Measurements from ENCODE around the gene SRGAP1. TPM values are rescaled to one million over a fixed set of nuclear protein-coding genes. Genes with fewer than 3 reads are reported as not detected.

Gene SRGAP1
- total RNA-seq, 2 donors from 2014 or later, result 0.19 to 1.0 TPM

- Mint-ChIP-seq H3K27ac (no peak overlapping the region), H3K36me3 (no peaks in the 10 kb centered on the region), H3K4me1 (ENCODE audit: low read depth in 2 of 2) (no peaks in the 10 kb centered on the region), H3K9me3 (no peaks in the 10 kb centered on the region), H3K27me3 (peaks cover 2 to 8% of the 10 kb centered on the region in 2 donors), H3K4me3 (no peak overlapping the region)
- DNase-seq (ENCODE audit: low spot score) (no peak), ATAC-seq (no peak)
Measured at GRCh38 chr12:64042911-64043310, 198.4 kb downstream of the SRGAP1 start.

GRCh38 chr12:64044191-64044590, 199.7 kb downstream of the SRGAP1 start:
- H3K4me3 Mint-ChIP-seq, result no peak overlapping the region
- H3K27ac Mint-ChIP-seq, result no peak overlapping the region
- no peaks in the 10 kb centered on the region for H3K9me3 Mint-ChIP-seq
- H3K27me3 Mint-ChIP-seq, result peaks cover 2 to 8% of the 10 kb centered on the region in 2 donors
- no peak for ATAC-seq
- H3K36me3 Mint-ChIP-seq, result no peaks in the 10 kb centered on the region
- DNase-seq (ENCODE audit: low spot score), result no peak
- no peaks in the 10 kb centered on the region for H3K4me1 Mint-ChIP-seq (ENCODE audit: low read depth in 2 of 2)

- DNase-seq (ENCODE audit: low spot score) (no peak), ATAC-seq (no peak)
- H3K4me1 Mint-ChIP-seq (ENCODE audit: low read depth in 2 of 2), result no peaks in the 10 kb centered on the region
- no peak overlapping the region for H3K27ac Mint-ChIP-seq
- peaks cover 5% of the 10 kb centered on the region for H3K9me3 Mint-ChIP-seq
- no peak overlapping the region for H3K4me3 Mint-ChIP-seq
- peaks cover 0 to 18% of the 10 kb centered on the region in 2 donors for H3K27me3 Mint-ChIP-seq
- H3K36me3 Mint-ChIP-seq, result no peaks in the 10 kb centered on the region
Measured at GRCh38 chr12:64051057-64051456, 206.6 kb downstream of the SRGAP1 start.

- H3K27ac Mint-ChIP-seq, result no peak overlapping the region
- ATAC-seq, result no peak
- H3K4me1 Mint-ChIP-seq (ENCODE audit: low read depth in 2 of 2), result no peaks in the 10 kb centered on the region
- H3K9me3 Mint-ChIP-seq, result peaks cover 6% of the 10 kb centered on the region
- DNase-seq (ENCODE audit: low spot score), result no peak
- no peaks in the 10 kb centered on the region for H3K36me3 Mint-ChIP-seq
- no peak overlapping the region for H3K4me3 Mint-ChIP-seq
- peaks cover 0 to 13% of the 10 kb centered on the region in 2 donors for H3K27me3 Mint-ChIP-seq
Measured at GRCh38 chr12:64053117-64053516, 208.6 kb downstream of the SRGAP1 start.

GRCh38 chr12:64054079-64054520, 209.6 kb downstream of the SRGAP1 start:
- H3K9me3 Mint-ChIP-seq, result peaks cover 6% of the 10 kb centered on the region
- H3K4me3 Mint-ChIP-seq, result no peak overlapping the region
- no peak for DNase-seq (ENCODE audit: low spot score)
- H3K4me1 Mint-ChIP-seq (ENCODE audit: low read depth in 2 of 2), result no peaks in the 10 kb centered on the region
- no peaks in the 10 kb centered on the region for H3K36me3 Mint-ChIP-seq
- no peak for ATAC-seq
- H3K27me3 Mint-ChIP-seq, result peaks cover 0 to 13% of the 10 kb centered on the region in 2 donors
- H3K27ac Mint-ChIP-seq, result no peak overlapping the region

- ATAC-seq, result no peak
- H3K36me3 Mint-ChIP-seq, result no peaks in the 10 kb centered on the region
Measured at GRCh38 chr12:64056741-64057140, 212.2 kb downstream of the SRGAP1 start.

GRCh38 chr12:64057706-64058105, 213.2 kb downstream of the SRGAP1 start:
- ATAC-seq, result no peak
- no peak for DNase-seq (ENCODE audit: low spot score)
- Mint-ChIP-seq H3K27ac (no peak overlapping the region), H3K9me3 (peaks cover 6% of the 10 kb centered on the region), H3K4me3 (no peak overlapping the region), H3K4me1 (ENCODE audit: low read depth in 2 of 2) (no peaks in the 10 kb centered on the region), H3K27me3 (peaks cover 0 to under 1% of the 10 kb centered on the region in 2 donors), H3K36me3 (no peaks in the 10 kb centered on the region)

More at GRCh38 chr12:64056741-64057140, 212.2 kb downstream of the SRGAP1 start:
- Mint-ChIP-seq H3K4me1 (ENCODE audit: low read depth in 2 of 2) (no peaks in the 10 kb centered on the region), H3K4me3 (no peak overlapping the region), H3K27ac (no peak overlapping the region), H3K9me3 (peaks cover 6% of the 10 kb centered on the region), H3K27me3 (no peaks in the 10 kb centered on the region)
- no peak for DNase-seq (ENCODE audit: low spot score)

DNA sequence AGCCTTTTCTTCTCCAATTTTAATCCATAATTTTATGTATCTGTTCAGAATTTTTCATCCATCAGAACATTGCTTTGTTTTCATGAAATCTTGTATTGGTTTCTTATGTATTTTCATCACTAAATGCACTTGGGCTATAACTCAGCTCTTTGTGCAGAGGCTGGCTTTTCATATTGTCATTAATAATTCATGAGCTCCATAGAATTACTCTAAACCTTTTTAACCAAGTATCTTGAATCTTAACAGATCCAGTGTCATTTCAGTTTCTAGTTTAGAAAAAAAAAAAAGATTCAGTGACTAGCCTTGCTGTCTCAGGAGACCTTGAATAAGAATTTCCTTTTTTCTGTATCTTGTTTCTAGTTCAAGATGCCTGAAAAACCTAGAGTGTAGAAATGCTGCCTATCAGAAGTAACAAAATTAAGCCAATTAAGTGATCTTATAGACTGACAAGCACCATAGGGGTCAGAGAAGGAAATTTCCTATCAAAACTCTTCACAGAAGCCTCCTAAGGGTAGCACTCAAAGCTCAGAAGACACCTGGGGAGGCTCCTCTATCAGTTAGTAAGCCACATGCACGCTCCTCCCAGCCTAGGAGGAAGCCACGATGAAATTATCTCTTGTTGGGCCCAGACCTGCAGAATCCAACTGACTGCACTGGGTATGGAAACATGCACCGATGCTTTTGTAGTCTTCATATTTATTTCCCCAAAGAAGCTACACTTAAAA, 214.2 kb downstream of the SRGAP1 start:
- Mint-ChIP-seq H3K27me3 (peaks cover 2 to 5% of the 10 kb centered on the region in 2 donors), H3K36me3 (no peaks in the 10 kb centered on the region), H3K27ac (no peak overlapping the region), H3K9me3 (peaks cover 8% of the 10 kb centered on the region), H3K4me3 (no peak overlapping the region), H3K4me1 (ENCODE audit: low read depth in 2 of 2) (no peaks in the 10 kb centered on the region)
- ATAC-seq (no peak), DNase-seq (ENCODE audit: low spot score) (no peak)

GRCh38 chr12:64059685-64060084, 215.2 kb downstream of the SRGAP1 start:
- Mint-ChIP-seq H3K4me1 (ENCODE audit: low read depth in 2 of 2) (no peaks in the 10 kb centered on the region), H3K27ac (no peak overlapping the region), H3K9me3 (peaks cover 8% of the 10 kb centered on the region), H3K27me3 (peaks cover 2 to 5% of the 10 kb centered on the region in 2 donors), H3K36me3 (no peaks in the 10 kb centered on the region), H3K4me3 (no peak overlapping the region)
- ATAC-seq (no peak), DNase-seq (ENCODE audit: low spot score) (no peak)

DNA sequence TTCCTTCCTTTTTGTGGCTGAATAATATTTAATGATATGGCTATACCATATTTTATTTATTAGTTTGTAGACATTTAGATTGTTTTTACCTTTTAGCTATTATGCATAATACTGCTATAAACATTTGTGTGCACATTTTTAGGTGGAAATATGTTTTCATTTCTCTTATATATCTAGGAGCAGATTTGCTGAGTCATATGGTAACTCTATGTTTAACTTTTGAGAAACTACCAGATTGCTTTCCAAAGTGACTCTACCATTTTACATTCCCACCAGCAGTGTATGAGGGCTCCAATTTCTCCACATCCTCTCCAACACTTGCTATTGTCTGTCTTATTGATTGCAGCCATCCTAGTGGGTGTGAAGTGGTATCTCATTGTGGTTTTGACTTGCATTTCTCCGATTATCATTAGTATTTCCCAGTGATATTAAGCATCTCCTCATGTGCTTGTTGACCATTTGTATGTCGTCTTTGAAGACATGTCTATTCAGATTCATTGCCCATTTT, 217.4 kb downstream of the SRGAP1 start:
- no peak overlapping the region for H3K4me3 Mint-ChIP-seq
- no peaks in the 10 kb centered on the region for H3K36me3 Mint-ChIP-seq
- H3K9me3 Mint-ChIP-seq, result peaks cover 3% of the 10 kb centered on the region
- ATAC-seq (no peak), DNase-seq (ENCODE audit: low spot score) (no peak)
- H3K4me1 Mint-ChIP-seq (ENCODE audit: low read depth in 2 of 2), result no peaks in the 10 kb centered on the region
- H3K27ac Mint-ChIP-seq, result no peak overlapping the region
- H3K27me3 Mint-ChIP-seq, result peaks cover 5% of the 10 kb centered on the region in 2 donors

DNA sequence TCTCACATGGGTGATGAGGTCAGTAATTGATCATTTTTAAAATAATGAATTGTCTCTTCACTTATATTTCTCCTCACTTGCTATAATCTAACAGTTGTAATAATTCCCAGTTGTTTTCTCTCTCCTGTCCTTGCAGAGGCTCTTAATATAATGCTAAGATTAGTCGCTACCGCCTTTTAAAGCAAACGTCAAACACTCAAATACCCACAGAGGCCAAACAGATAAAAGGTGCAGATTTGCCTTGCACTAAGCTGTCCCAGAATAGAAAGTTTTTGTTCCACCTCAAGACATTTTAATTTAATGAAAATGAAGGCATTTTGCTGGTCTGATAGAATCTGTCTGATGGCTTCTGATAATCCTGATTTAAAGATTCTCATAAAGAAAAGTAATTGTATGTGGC, 218.6 kb downstream of the SRGAP1 start:
- no peak for ATAC-seq
- H3K27ac Mint-ChIP-seq, result no peak overlapping the region

DNA sequence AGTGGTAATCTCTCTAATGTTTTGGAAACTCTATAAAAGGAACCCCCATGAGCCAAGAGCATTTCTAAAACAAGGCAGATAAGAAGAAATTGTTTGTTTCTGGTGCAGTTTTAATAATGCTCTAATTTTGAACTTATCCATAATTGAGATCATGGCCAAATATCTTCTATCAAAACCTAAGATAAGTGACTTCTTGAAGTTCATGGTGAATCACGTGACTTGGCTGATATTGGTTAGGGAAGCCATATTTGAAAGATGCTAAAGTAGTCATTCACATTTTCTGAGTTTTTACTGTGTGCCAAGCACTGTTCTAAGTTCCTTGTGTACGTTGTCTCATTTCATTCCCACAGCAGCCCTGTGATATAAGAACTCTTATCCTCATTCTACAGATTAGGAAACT, 219.7 kb downstream of the SRGAP1 start:
- H3K9me3 Mint-ChIP-seq, result peaks cover 3% of the 10 kb centered on the region
- no peak for DNase-seq (ENCODE audit: low spot score)

More for the DNA sequence above, 218.6 kb downstream of the SRGAP1 start:
- H3K4me3 Mint-ChIP-seq, result no peak overlapping the region
- H3K36me3 Mint-ChIP-seq, result no peaks in the 10 kb centered on the region
- no peak for DNase-seq (ENCODE audit: low spot score)
- H3K27me3 Mint-ChIP-seq, result peaks cover 5% of the 10 kb centered on the region in 2 donors
- no peaks in the 10 kb centered on the region for H3K4me1 Mint-ChIP-seq (ENCODE audit: low read depth in 2 of 2)
- H3K9me3 Mint-ChIP-seq, result peaks cover 3% of the 10 kb centered on the region

GRCh38 chr12:64064706-64065105, 220.2 kb downstream of the SRGAP1 start:
- Mint-ChIP-seq H3K27me3 (peaks cover 5% of the 10 kb centered on the region in 2 donors), H3K27ac (no peak overlapping the region), H3K4me3 (no peak overlapping the region), H3K36me3 (no peaks in the 10 kb centered on the region), H3K4me1 (ENCODE audit: low read depth in 2 of 2) (no peaks in the 10 kb centered on the region), H3K9me3 (peaks cover 3% of the 10 kb centered on the region)
- ATAC-seq (no peak), DNase-seq (ENCODE audit: low spot score) (no peak)

More for the DNA sequence above, 219.7 kb downstream of the SRGAP1 start:
- H3K36me3 Mint-ChIP-seq, result no peaks in the 10 kb centered on the region
- ATAC-seq, result no peak
- peaks cover 5% of the 10 kb centered on the region in 2 donors for H3K27me3 Mint-ChIP-seq
- H3K4me1 Mint-ChIP-seq (ENCODE audit: low read depth in 2 of 2), result no peaks in the 10 kb centered on the region
- no peak overlapping the region for H3K4me3 Mint-ChIP-seq
- H3K27ac Mint-ChIP-seq, result no peak overlapping the region

DNA sequence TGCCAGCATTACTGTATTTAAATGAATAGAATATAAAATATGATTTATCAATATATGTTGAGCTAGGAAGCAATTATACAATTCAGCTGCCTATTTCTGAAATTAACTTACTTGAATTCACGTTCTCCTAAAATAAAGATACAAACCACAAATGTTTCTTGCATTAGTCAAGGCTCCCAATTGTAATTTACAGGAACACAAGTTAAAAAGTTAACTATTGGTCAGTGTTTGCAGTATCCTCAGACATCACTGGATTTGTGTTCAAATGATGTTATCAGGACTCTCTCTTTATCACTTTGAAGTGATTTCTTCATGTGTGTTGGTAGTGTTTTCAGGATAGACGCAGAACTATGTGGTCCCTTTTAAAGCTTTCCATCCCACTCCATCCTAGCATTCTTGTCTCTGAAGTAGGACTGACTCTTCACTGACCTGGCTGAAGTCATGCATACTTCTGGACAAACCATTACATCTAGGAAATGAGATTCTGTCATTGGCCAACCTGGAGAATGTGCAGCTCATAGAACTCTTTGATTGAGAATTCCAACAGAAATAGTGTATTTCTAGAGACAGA, 221.5 kb downstream of the SRGAP1 start:
- Mint-ChIP-seq H3K4me3 (no peak overlapping the region), H3K36me3 (no peaks in the 10 kb centered on the region), H3K4me1 (ENCODE audit: low read depth in 2 of 2) (no peaks in the 10 kb centered on the region), H3K9me3 (peaks cover 3% of the 10 kb centered on the region), H3K27ac (no peak overlapping the region), H3K27me3 (peaks cover 5% of the 10 kb centered on the region in 2 donors)
- ATAC-seq, result no peak
- DNase-seq (ENCODE audit: low spot score), result no peak
